HepG2 (cell line): ENCODE measurements around the gene HOXA9. TPM values are rescaled to one million over a fixed set of nuclear protein-coding genes. Genes with fewer than 3 reads are reported as not detected.

Experiments used
- ATAC-seq: fragments of 200-7000 bp; cut with Tn5 transposase; 3 replicates; pipeline ENCODE4 v1.9.1; 2020; ENCODE audit warnings: mild to moderate bottlenecking, moderate library complexity
- BruUV-seq: library from RNA; stranded (reverse); fragments of 400-500 nt; replicated peaks from 2 replicates; lab custom pipeline; 2021; lab: Mats Ljungman, UMichigan
- CTCF ChIA-PET: fragments of 300-600 bp; formaldehyde crosslinking; extraction: SDS; loops from one replicate; lab custom pipeline; 2021; ENCODE audit warnings: low total read pairs, inconsistent platforms, low intra/inter-chr PET ratio; lab: Yijun Ruan, JAX
- POLR2A ChIA-PET: fragments of 350-600 bp; sonication (Branson Sonifier 250); formaldehyde crosslinking; loops from one replicate; lab custom pipeline; 2020; ENCODE audit warnings: antibody characterized with exemption, inconsistent platforms; lab: Yijun Ruan, JAX
- DNase-seq: peaks from one replicate; pipeline ENCODE4 v3.0.0-alpha.2; 2015; ENCODE audit warnings: low spot score
- FAIRE-seq: peaks from 3 replicates; lab custom pipeline; 2011; peaks lifted over from hg19 to GRCh38; lab: Jason Lieb, UNC
- H2AFZ ChIP-seq: one replicate; pipeline ENCODE4 v1.6.1; 2011; ENCODE audit warnings: low read length, inconsistent platforms
- H3K27ac ChIP-seq: fragments of 300-600 bp; 3 replicates; pipeline ENCODE4 v1.8.0; 2011; ENCODE audit warnings: mixed run types, mild to moderate bottlenecking, mixed read lengths, low read length, inconsistent platforms; ENCODE audit not compliant: insufficient read depth; ENCODE audit errors: extremely low read length
- H3K27me3 ChIP-seq, 2 experiments: fragments of 200-600 bp in 1 of 2; 2 replicates in 1 of 2; 3 replicates in 1 of 2; pipeline versions ENCODE4 v1.6.0 to v1.8.0; 2011; ENCODE audit warnings: low read length in 2 of 2, mild to moderate bottlenecking in 2 of 2, moderate library complexity in 2 of 2, inconsistent platforms in 1 of 2; ENCODE audit not compliant: insufficient read depth in 2 of 2, control insufficient read depth in 1 of 2
- H3K36me3 ChIP-seq, 2 experiments: fragments of 200-600 bp in 1 of 2; replicated peaks in 1 of 2; 2 replicates in 1 of 2; 3 replicates in 1 of 2; pipeline versions ENCODE4 v1.5.1 to v1.8.0; 2011; ENCODE audit warnings: low read length in 2 of 2, inconsistent platforms in 1 of 2; ENCODE audit not compliant: insufficient read depth in 2 of 2, control insufficient read depth in 1 of 2
- H3K4me1 ChIP-seq: 2 replicates; pipeline ENCODE4 v1.5.1; 2012; ENCODE audit warnings: low read length, inconsistent platforms; ENCODE audit not compliant: insufficient read depth
- H3K4me2 ChIP-seq: 2 replicates; pipeline ENCODE4 v1.6.0; 2011; ENCODE audit warnings: low read depth, low read length, inconsistent platforms
- H3K4me3 ChIP-seq, 3 experiments: fragments of 200-600 bp in 1 of 3; sonication (generic), shearing (Covaris generic) in 1 of 3; replicated peaks in 1 of 3; 2 replicates each; pipeline ENCODE4 v1.5.1; 2011 to 2016; ENCODE audit warnings: low read length in 3 of 3, inconsistent platforms in 2 of 3, low read depth in 2 of 3, mild to moderate bottlenecking in 2 of 3, control low read depth in 1 of 3, mixed read lengths in 1 of 3; ENCODE audit not compliant: insufficient read depth in 1 of 3
- H3K79me2 ChIP-seq: one replicate; pipeline ENCODE4 v1.6.1; 2011; ENCODE audit warnings: low read length, inconsistent platforms; ENCODE audit not compliant: insufficient read depth
- H3K9ac ChIP-seq: 2 replicates; pipeline ENCODE4 v1.6.0; 2011; ENCODE audit warnings: mild to moderate bottlenecking, low read depth, low read length, inconsistent platforms; ENCODE audit not compliant: insufficient read depth
- H3K9me3 ChIP-seq: 2 replicates; pipeline ENCODE4 v1.5.1; 2012; ENCODE audit warnings: mild to moderate bottlenecking, low read length
- H4K20me1 ChIP-seq: 2 replicates; pipeline ENCODE4 v1.6.0; 2011; ENCODE audit warnings: inconsistent platforms, mild to moderate bottlenecking, low read length, moderate library complexity; ENCODE audit not compliant: insufficient read depth
- CEBPG ChIP-seq: IDR thresholded peaks from 2 replicates; pipeline ENCODE4 v1.6.1; 2016
- ELF1 ChIP-seq: sonication (generic); formaldehyde crosslinking; IDR thresholded peaks from 2 replicates; pipeline ENCODE4 v1.4.0; 2020; ENCODE audit warnings: missing genetic modification reagents
- FOXK1 ChIP-seq: sonication (generic); formaldehyde crosslinking; IDR thresholded peaks from 2 replicates; pipeline ENCODE4 v1.4.0; 2020; ENCODE audit warnings: low read depth, missing genetic modification reagents, borderline replicate concordance
- GATA4 ChIP-seq: sonication (generic); IDR thresholded peaks from 2 replicates; pipeline ENCODE4 v1.6.1; 2016; ENCODE audit warnings: antibody characterized with exemption, low read depth, borderline replicate concordance
- MEF2D ChIP-seq: sonication (generic); formaldehyde crosslinking; IDR thresholded peaks from 2 replicates; pipeline ENCODE4 v1.5.1; 2020; ENCODE audit warnings: mild to moderate bottlenecking, missing genetic modification reagents
- NFE2L2 ChIP-seq: fragments of 150-350 bp; IDR thresholded peaks from 2 replicates; pipeline ENCODE4 v1.6.1; 2014; ENCODE audit warnings: low read length
- RXRA ChIP-seq: sonication (generic); formaldehyde crosslinking; IDR thresholded peaks from 2 replicates; pipeline ENCODE4 v1.5.1; 2020; ENCODE audit warnings: missing genetic modification reagents
- SCMH1 ChIP-seq: sonication (generic); formaldehyde crosslinking; IDR thresholded peaks from 2 replicates; pipeline ENCODE4 v1.9.0; 2021; ENCODE audit warnings: missing genetic modification reagents, mild to moderate bottlenecking, borderline replicate concordance
- TCF7L2 ChIP-seq: IDR thresholded peaks from 2 replicates; pipeline ENCODE4 v1.6.1; 2011; ENCODE audit warnings: mild to moderate bottlenecking, low read depth, low read length, moderate library complexity
- TOE1 ChIP-seq: sonication (generic); formaldehyde crosslinking; IDR thresholded peaks from 2 replicates; pipeline ENCODE4 v1.4.0; 2020; ENCODE audit warnings: mild to moderate bottlenecking, missing genetic modification reagents
- ZEB1 ChIP-seq: IDR thresholded peaks from 2 replicates; pipeline ENCODE4 v1.6.1; 2012; ENCODE audit warnings: mild to moderate bottlenecking, low read depth, inconsistent platforms; ENCODE audit not compliant: insufficient replicate concordance
- ZNF451 ChIP-seq: sonication (generic); formaldehyde crosslinking; IDR thresholded peaks from 2 replicates; pipeline ENCODE4 v1.5.0; 2020; ENCODE audit warnings: mild to moderate bottlenecking, missing genetic modification reagents
- ZNF644 ChIP-seq: IDR thresholded peaks from 2 replicates; pipeline ENCODE4 v1.6.1; 2016; ENCODE audit warnings: low read depth
- ZNF83 ChIP-seq: sonication (generic); formaldehyde crosslinking; IDR thresholded peaks from 2 replicates; pipeline ENCODE4 v1.4.0; 2020; ENCODE audit warnings: missing genetic modification reagents, mild to moderate bottlenecking, borderline replicate concordance
- WGBS: methylation state at CpG from one replicate; pipeline ENCODE4 v1.1.6; 2017; ENCODE audit warnings: low lambda C conversion rate; 5-methylcytosine and 5-hydroxymethylcytosine counted together
- in situ Hi-C: cut with HindIII; loops from 2 replicates; pipeline ENCODE4 v1.10.0; 2017; ENCODE audit warnings: low pct_unique_long_range_greater_than_20kb; ENCODE audit not compliant: extremely low pct_ligation_motif_present
- intact Hi-C: fragments of 100-400 bp; cut with micrococcal nuclease; formaldehyde crosslinking; loops from one replicate; pipeline ENCODE4 v1.10.0; 2022; ENCODE audit not compliant: unreplicated experiment
- polyA plus RNA-seq, 8 experiments: library from polyadenylated mRNA; depleted of rRNA in 3 of 8; stranded (reverse) in 7 of 8; unstranded in 1 of 8; fragments of >200 nt; fragmentation: Illumina TruSeq in 4 of 8; extraction: Trizol in 4 of 8; gene quantifications; 2 replicates each; pipeline versions ENCODE4 v1.2.1 to v1.2.3, GENCODE V29; 2011 to 2016; ENCODE audit warnings: low read depth in 4 of 8, missing spikeins in 1 of 8, mixed read lengths in 1 of 8; ENCODE audit not compliant: insufficient read depth in 1 of 8
- total RNA-seq, 5 experiments: library from RNA; depleted of rRNA; stranded (reverse); fragments of >200 nt; fragmentation: Illumina TruSeq; extraction: Trizol; gene quantifications; 2 replicates each; pipeline ENCODE4 v1.2.3, GENCODE V29; 2016; ENCODE audit warnings: low read depth in 1 of 5

The HOXA9 gene
- total and polyA plus RNA-seq, 2 of the 13 experiments (the other 11 are each of a cell fraction or from before 2014, with no cell fraction given) = not detected

DNA sequence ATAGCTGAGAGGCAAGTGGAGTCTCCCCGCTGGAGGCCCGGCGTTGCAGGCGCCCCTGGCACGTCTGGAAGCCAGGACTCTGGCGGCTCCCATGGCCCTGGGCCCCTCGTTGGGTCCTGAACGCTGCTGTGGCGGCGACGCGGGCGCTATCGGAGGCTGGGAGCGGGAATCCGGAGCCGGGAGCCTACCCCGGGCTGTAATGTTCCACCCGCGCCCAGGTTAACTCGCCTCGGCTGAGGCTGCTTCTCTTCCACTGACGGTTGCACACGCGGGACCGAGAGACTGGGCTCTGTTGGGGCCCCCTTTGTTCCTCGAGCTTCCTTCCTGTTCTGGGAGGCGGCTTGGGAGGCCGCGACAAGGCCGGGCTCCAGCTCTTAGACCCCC, 20.6 kb downstream of the HOXA9 start (continued):
- TF ChIP-seq SCMH1 (CRISPR knock-in tag) (no peak), ZEB1 (no peak), ELF1 (CRISPR knock-in tag) (no peak), TOE1 (CRISPR knock-in tag) (no peak), ZNF83 (CRISPR knock-in tag) (no peak)
- TF ChIP-seq, all 625 proteins: peak for 0

GRCh38 chr7:27143950-27144780, 21.2 kb downstream of the HOXA9 start:
- peaks cover 2% of the 10 kb centered on the region for H3K79me2 ChIP-seq
- no peak overlapping the region for H3K27ac ChIP-seq
- intact Hi-C loops (loop anchor here (5.0 kb wide), 1 partner anchor 767 kb away; no protein-coding TSS in a partner anchor), in situ Hi-C loops (no loop called here)
- H3K9me3 ChIP-seq = no peaks in the 10 kb centered on the region
- FAIRE-seq = no peak
- no peaks in the 10 kb centered on the region for H3K27me3 ChIP-seq
- no peaks in the 10 kb centered on the region for H4K20me1 ChIP-seq
- no peak overlapping the region for H2AFZ ChIP-seq
- no peak for DNase-seq
- H3K36me3 ChIP-seq = no peaks in the 10 kb centered on the region; a peak in 2 of 5 replicates
- peaks cover 21% of the 10 kb centered on the region for H3K4me1 ChIP-seq
- no peak overlapping the region for H3K9ac ChIP-seq
- no TSS peak for BruUV-seq
- ATAC-seq = no peak
- ChIA-PET CTCF (interaction anchor here (1.3 to 1.8 kb wide), 3 partner anchors 291 to 458 kb away, joined by 4 to 14 read pairs (median 9); no protein-coding TSS in a partner anchor), POLR2A (interaction anchor here (1.0 to 1.3 kb wide), 3 partner anchors 13 to 48 kb away, joined by 3 to 4 read pairs (median 4); partner anchors contain the start of gene HOXA4)
- H3K4me2 ChIP-seq = no peak overlapping the region
- TF ChIP-seq RXRA (CRISPR knock-in tag) (0 out of 2 replicates have a peak, but pooled peaks have one; percentile 15), GATA4 (no peak), CEBPG (CRISPR knock-in tag) (no peak), TCF7L2 (no peak), ZNF644 (CRISPR knock-in tag) (no peak), ZNF451 (CRISPR knock-in tag) (no peak), MEF2D (CRISPR knock-in tag) (no peak), NFE2L2 (0 out of 2 replicates have a peak, but pooled peaks have one; percentile 28), FOXK1 (no peak)
- 77% methylated on average over 32 of the region's 40 CpGs for WGBS
- H3K4me3 ChIP-seq = no peak overlapping the region
